Astrocyte of the cerebellum (primary cell): ENCODE data around the gene PPFIA1.

Experiments used
- DNase-seq: peaks from one replicate; pipeline ENCODE4 v3.0.0-alpha.2; 2011; ENCODE audit warnings: low read depth
- H3K4me3 ChIP-seq: 2 replicates; pipeline ENCODE4 v1.5.1; 2011; ENCODE audit warnings: mild to moderate bottlenecking, low read depth, low read length, moderate library complexity
- CTCF ChIP-seq: IDR thresholded peaks from 2 replicates; pipeline ENCODE4 v1.5.1; 2012; ENCODE audit warnings: low read length, low read depth, moderate library complexity, mild to moderate bottlenecking; ENCODE audit errors: missing control alignments
- in situ Hi-C: cut with HindIII; loops from 2 replicates; pipeline ENCODE4 v1.10.0; 2017; ENCODE audit warnings: low sequenced_read_pairs

Gene PPFIA1

GRCh38 chr11:70263363-70263762 is 7.1 kb upstream of the PPFIA1 start:
- H3K4me3 ChIP-seq = no peak overlapping the region
- DNase-seq = no peak
- no peak for TF ChIP-seq CTCF
- in situ Hi-C loops = no loop called here

GRCh38 chr11:70265341-70265740 is 5.1 kb upstream of the PPFIA1 start:
- DNase-seq = no peak
- H3K4me3 ChIP-seq = no peak overlapping the region
- in situ Hi-C loops = no loop called here
- no peak for TF ChIP-seq CTCF

- in situ Hi-C loops = no loop called here
- no peak for TF ChIP-seq CTCF
- no peak overlapping the region for H3K4me3 ChIP-seq
- DNase-seq = no peak
Measured at GRCh38 chr11:70267405-70267950, 3.0 kb upstream of the PPFIA1 start.

- H3K4me3 ChIP-seq = no peak overlapping the region
- no peak for TF ChIP-seq CTCF
- no peak for DNase-seq
- in situ Hi-C loops = no loop called here
Measured at GRCh38 chr11:70268526-70268925, 2.0 kb upstream of the PPFIA1 start.

- peak; percentile 20 for DNase-seq
- peak overlapping the region; percentile 85 for H3K4me3 ChIP-seq
- in situ Hi-C loops = no loop called here
- no peak for TF ChIP-seq CTCF
Measured at GRCh38 chr11:70270877-70271648, 573 bp downstream of the PPFIA1 start.

- in situ Hi-C loops = no loop called here
- TF ChIP-seq CTCF = no peak
Measured at GRCh38 chr11:70271649-70271953, 1.1 kb downstream of the PPFIA1 start.

GRCh38 chr11:70272009-70272408 is 1.5 kb downstream of the PPFIA1 start:
- no peak for TF ChIP-seq CTCF
- no peak overlapping the region for H3K4me3 ChIP-seq
- in situ Hi-C loops = no loop called here
- DNase-seq = no peak

More at GRCh38 chr11:70271649-70271953, 1.1 kb downstream of the PPFIA1 start:
- no peak for DNase-seq
- peak overlapping the region; percentile 85 for H3K4me3 ChIP-seq
